IMR-90 (cell line): ENCODE results near the gene TIMELESS. TPM values are rescaled to one million over a fixed set of nuclear protein-coding genes. Genes with fewer than 3 reads are reported as not detected.
A peak's percentile ranks its signal among the peaks of the same experiment; 100 is the strongest.

Experiments
- ATAC-seq: fragments of 200-7000 bp; cut with Tn5 transposase; 2 replicates; pipeline ENCODE4 v1.9.1; 2020; ENCODE audit warnings: low read depth, mild to moderate bottlenecking, moderate library complexity
- BruUV-seq: library from RNA; stranded (reverse); fragments of 400-500 nt; replicated peaks from 2 replicates; lab custom pipeline; 2021; lab: Mats Ljungman, UMichigan
- CTCF ChIA-PET: fragments of 300-600 bp; formaldehyde crosslinking; extraction: SDS; loops from one replicate; lab custom pipeline; 2021; ENCODE audit warnings: antibody characterized with exemption; lab: Yijun Ruan, JAX
- POLR2A ChIA-PET: fragments of 300-600 bp; sonication (Branson Sonifier 250); formaldehyde crosslinking; loops from one replicate; lab custom pipeline; 2022; ENCODE audit warnings: antibody characterized with exemption; ENCODE audit not compliant: unreplicated experiment; lab: Charles Lee
- DNase-seq: peaks from one replicate; pipeline ENCODE4 v3.0.0; 2013
- H2AFZ ChIP-seq: replicated peaks from 2 replicates; pipeline ENCODE3; 2013; ENCODE audit warnings: low read length, mild to moderate bottlenecking; ENCODE audit not compliant: poor library complexity
- H2AK5ac ChIP-seq: 2 replicates; pipeline ENCODE4 v1.6.1; 2013; ENCODE audit warnings: low read depth, low read length, inconsistent platforms
- H2AK9ac ChIP-seq: replicated peaks from 2 replicates; pipeline ENCODE3; 2013; ENCODE audit warnings: mild to moderate bottlenecking, low read depth, low read length, moderate library complexity; ENCODE audit not compliant: poor library complexity
- H2BK120ac ChIP-seq: 2 replicates; pipeline ENCODE4 v1.6.1; 2013; ENCODE audit warnings: low read depth, low read length, inconsistent platforms
- H2BK15ac ChIP-seq: 3 replicates; pipeline ENCODE4 v1.6.1; 2013; ENCODE audit warnings: low read depth, low read length, inconsistent platforms
- H2BK20ac ChIP-seq: 2 replicates; pipeline ENCODE4 v1.6.1; 2013; ENCODE audit warnings: low read depth, mild to moderate bottlenecking, inconsistent platforms, low read length, moderate library complexity
- H2BK5ac ChIP-seq: 2 replicates; pipeline ENCODE4 v1.6.1; 2013; ENCODE audit warnings: mild to moderate bottlenecking, low read depth, low read length, inconsistent platforms; ENCODE audit not compliant: poor library complexity, severe bottlenecking
- H3K14ac ChIP-seq: replicated peaks from 2 replicates; pipeline ENCODE4 v1.6.1; 2013; ENCODE audit warnings: low read depth, low read length, inconsistent platforms
- H3K18ac ChIP-seq: 2 replicates; pipeline ENCODE4 v1.6.1; 2013; ENCODE audit warnings: low read depth, low read length, control low read depth
- H3K23ac ChIP-seq: 2 replicates; pipeline ENCODE4 v1.6.1; 2013; ENCODE audit warnings: low read depth, low read length, inconsistent platforms
- H3K27ac ChIP-seq: 2 replicates; pipeline ENCODE4 v1.5.1; 2013; ENCODE audit warnings: mild to moderate bottlenecking, control low read depth, low read length; ENCODE audit not compliant: insufficient read depth
- H3K27me3 ChIP-seq: 2 replicates; pipeline ENCODE4 v1.6.1; 2013; ENCODE audit warnings: low read length; ENCODE audit not compliant: control insufficient read depth, insufficient read depth
- H3K36me3 ChIP-seq: 2 replicates; pipeline ENCODE4 v1.6.1; 2013; ENCODE audit warnings: low read length, mixed read lengths; ENCODE audit not compliant: control insufficient read depth, insufficient read depth
- H3K4ac ChIP-seq: 2 replicates; pipeline ENCODE4 v1.6.1; 2013; ENCODE audit warnings: low read depth, low read length, inconsistent platforms
- H3K4me1 ChIP-seq: 2 replicates; pipeline ENCODE4 v1.6.1; 2013; ENCODE audit warnings: low read length, mixed read lengths; ENCODE audit not compliant: control insufficient read depth, insufficient read depth
- H3K4me2 ChIP-seq: 2 replicates; pipeline ENCODE4 v1.6.1; 2013; ENCODE audit warnings: low read depth, mild to moderate bottlenecking, control low read depth, low read length, moderate library complexity
- H3K4me3 ChIP-seq: 2 replicates; pipeline ENCODE4 v1.5.1; 2013; ENCODE audit warnings: low read depth, mild to moderate bottlenecking, control low read depth, low read length, moderate library complexity; ENCODE audit not compliant: insufficient read depth
- H3K56ac ChIP-seq: 2 replicates; pipeline ENCODE4 v1.6.1; 2013; ENCODE audit warnings: low read length, inconsistent platforms; ENCODE audit not compliant: insufficient read depth; ENCODE audit errors: extremely low read depth
- H3K79me1 ChIP-seq, 2 experiments: 2 replicates each; pipeline ENCODE4 v1.6.1; 2013; ENCODE audit warnings: low read length in 2 of 2, inconsistent platforms in 1 of 2, low read depth in 1 of 2
- H3K9ac ChIP-seq: 2 replicates; pipeline ENCODE4 v1.6.1; 2013; ENCODE audit warnings: low read depth, low read length, control low read depth
- H3K9me1 ChIP-seq: 2 replicates; pipeline ENCODE4 v1.6.1; 2013; ENCODE audit warnings: low read length, inconsistent platforms; ENCODE audit not compliant: insufficient read depth
- H3K9me3 ChIP-seq: 2 replicates; pipeline ENCODE4 v1.6.1; 2013; ENCODE audit warnings: low read length; ENCODE audit not compliant: control insufficient read depth, insufficient read depth
- H4K20me1 ChIP-seq: 2 replicates; pipeline ENCODE4 v1.6.1; 2013; ENCODE audit warnings: low read length, inconsistent platforms; ENCODE audit not compliant: insufficient read depth
- H4K5ac ChIP-seq: 2 replicates; pipeline ENCODE4 v1.6.1; 2013; ENCODE audit warnings: mild to moderate bottlenecking, low read depth, low read length, control low read depth
- H4K8ac ChIP-seq, 2 experiments: 2 replicates each; pipeline ENCODE4 v1.6.1; 2013; ENCODE audit warnings: low read depth in 2 of 2, low read length in 2 of 2, control low read depth in 1 of 2, inconsistent platforms in 1 of 2
- H4K91ac ChIP-seq: 2 replicates; pipeline ENCODE4 v1.6.1; 2013; ENCODE audit warnings: low read depth, low read length, inconsistent platforms; ENCODE audit not compliant: insufficient read depth
- CHD1 ChIP-seq: IDR thresholded peaks from 2 replicates; pipeline ENCODE4 v1.6.1; 2012; ENCODE audit warnings: low read depth, low read length, improper control_type of control experiment
- MAFK ChIP-seq: IDR thresholded peaks from 2 replicates; pipeline ENCODE4 v1.6.1; 2012; ENCODE audit warnings: low read depth, low read length, improper control_type of control experiment
- POLR2A ChIP-seq: IDR thresholded peaks from 2 replicates; pipeline ENCODE4 v1.6.1; 2012; ENCODE audit warnings: mild to moderate bottlenecking, low read depth, low read length
- SMC3 ChIP-seq: fragments of 150-350 bp; IDR thresholded peaks from 2 replicates; pipeline ENCODE4 v1.6.1; 2016; ENCODE audit warnings: low read depth, mild to moderate bottlenecking, antibody characterized with exemption, low read length, moderate library complexity
- dilution Hi-C: fragments of 300-500 bp; cut with HindIII; formaldehyde crosslinking; loops from one replicate; pipeline ENCODE4 v1.14.3; 2018; ENCODE audit warnings: low sequenced_read_pairs; ENCODE audit not compliant: unreplicated experiment
- in situ Hi-C: fragments of 300-500 bp; cut with MboI; formaldehyde crosslinking; loops from 3 replicates; pipeline ENCODE4 v1.14.3; 2019; ENCODE audit warnings: low sequenced_read_pairs, inconsistent platforms, mixed read lengths
- intact Hi-C: fragments of 100-400 bp; cut with micrococcal nuclease; formaldehyde crosslinking; loops from 2 replicates; pipeline ENCODE4 v1.10.0; 2022
- polyA plus RNA-seq, 3 experiments: library from polyadenylated mRNA; depleted of rRNA; stranded (reverse); fragments of >200 nt; gene quantifications; 2 replicates each; pipeline ENCODE4 v1.2.3, GENCODE V29; 2012; ENCODE audit warnings: low replicate concordance in 1 of 3
- total RNA-seq: library from RNA; depleted of rRNA; stranded (reverse); fragments of >200 nt; gene quantifications from 2 replicates; pipeline ENCODE4 v1.2.3, GENCODE V29; 2012

The TIMELESS gene
- total and polyA plus RNA-seq, 2 of the 4 experiments (the other 2 are of a cell fraction) = 7.3 to 10.4 TPM

- no peaks in the 10 kb centered on the region for H3K9me1 ChIP-seq
- ChIA-PET CTCF (no interaction called here), POLR2A (no interaction called here)
- H3K14ac ChIP-seq = no peak overlapping the region
- no peak overlapping the region for H2AK5ac ChIP-seq
- H3K4me1 ChIP-seq = 0 out of 2 replicates have a peak, but pooled peaks cover 2% of the 10 kb centered on the region
- no peak overlapping the region for H4K5ac ChIP-seq
- H3K9ac ChIP-seq = no peak overlapping the region
- no peaks in the 10 kb centered on the region for H4K20me1 ChIP-seq
- TF ChIP-seq CHD1 (no peak), POLR2A (no peak), MAFK (no peak), SMC3 (no peak)
- H4K91ac ChIP-seq = no peak overlapping the region
- H2BK20ac ChIP-seq = no peak overlapping the region
- no peak overlapping the region for H3K27ac ChIP-seq
- no peak overlapping the region for H3K18ac ChIP-seq
- peak overlapping the region; percentile 1 for H2AFZ ChIP-seq
- DNase-seq (no peak), ATAC-seq (no peak)
- in situ Hi-C loops (loop anchor here (10.0 kb wide), 1 partner anchor 108 kb away; no protein-coding TSS in a partner anchor), dilution Hi-C loops (no loop called here), intact Hi-C loops (loop anchor here (5.0 kb wide), 2 partner anchors 85 to 145 kb away; partner anchors contain the start of gene CNPY2)
- no peaks in the 10 kb centered on the region; a peak in 1 of 4 replicates for H3K79me1 ChIP-seq
- no peak overlapping the region for H3K4me3 ChIP-seq
- H3K27me3 ChIP-seq = no peaks in the 10 kb centered on the region
- no peak overlapping the region for H2AK9ac ChIP-seq
- no peak overlapping the region for H3K56ac ChIP-seq
- BruUV-seq = no TSS peak
- no peaks in the 10 kb centered on the region for H3K36me3 ChIP-seq
- H2BK120ac ChIP-seq = no peak overlapping the region
- no peaks in the 10 kb centered on the region for H3K9me3 ChIP-seq
- no peak overlapping the region for H2BK15ac ChIP-seq
- no peak overlapping the region for H2BK5ac ChIP-seq
- H4K8ac ChIP-seq = no peak overlapping the region
- no peak overlapping the region for H3K23ac ChIP-seq
- no peak overlapping the region for H3K4me2 ChIP-seq
- no peak overlapping the region for H3K4ac ChIP-seq
Observed at GRCh38 chr12:56462565-56462964, 13.3 kb upstream of the TIMELESS start.
